Measurements from ENCODE around the gene VSTM2B. TPM values are rescaled to one million over a fixed set of nuclear protein-coding genes. Genes with fewer than 3 reads are reported as not detected.

VSTM2B gene
- total RNA-seq, 1 experiment from 2014 or later = not detected

- TF ChIP-seq CTCF (conservative IDR thresholded peaks at IDR 0.05; ENCODE audit: low read depth, low read length) = no peak
- TF ChIP-seq EZH2 (IDR thresholded peaks at IDR 0.05; ENCODE audit: borderline replicate concordance, low read depth, low read length, poor library complexity, severe bottlenecking) = no peak
- H3K9me3 ChIP-seq (ENCODE audit: low read depth, low read length, poor library complexity, severe bottlenecking) = no peaks in the 10 kb centered on the region
- H3K4me3 ChIP-seq (ENCODE audit: low read depth, low read length, poor library complexity, severe bottlenecking) = no peak overlapping the region
- no peak overlapping the region for H3K27ac ChIP-seq (ENCODE audit: low read depth, low read length, poor library complexity, severe bottlenecking)
- no peak for DNase-seq (ENCODE audit: low spot score)
- H3K27me3 ChIP-seq (replicated peaks; ENCODE audit: insufficient read depth, low read depth, low read length, poor library complexity) = peaks cover 46% of the 10 kb centered on the region
- H3K4me1 ChIP-seq (ENCODE audit: insufficient read depth, low read length, poor library complexity, severe bottlenecking) = no peaks in the 10 kb centered on the region
- no peaks in the 10 kb centered on the region for H3K36me3 ChIP-seq (ENCODE audit: insufficient read depth, low read length, poor library complexity, severe bottlenecking)
- no TSS peak for BruUV-seq (replicated peaks)
- intact Hi-C loops (cut with micrococcal nuclease; ENCODE audit: unreplicated experiment) = no loop called here
- ChIA-PET CTCF (no interaction called here), POLR2A (ENCODE audit: low non-redundant PET) (no interaction called here)
Observed at GRCh38 chr19:29579308-29579910, 53.6 kb downstream of the VSTM2B start.

- H3K36me3 ChIP-seq (ENCODE audit: insufficient read depth, low read length, poor library complexity, severe bottlenecking) = no peaks in the 10 kb centered on the region
- ChIA-PET POLR2A (ENCODE audit: low non-redundant PET) (no interaction called here), CTCF (no interaction called here)
- peaks cover 26% of the 10 kb centered on the region for H3K27me3 ChIP-seq (replicated peaks; ENCODE audit: insufficient read depth, low read depth, low read length, poor library complexity)
- intact Hi-C loops (cut with micrococcal nuclease; ENCODE audit: unreplicated experiment) = no loop called here
- no peaks in the 10 kb centered on the region for H3K4me1 ChIP-seq (ENCODE audit: insufficient read depth, low read length, poor library complexity, severe bottlenecking)
- no peak overlapping the region for H3K27ac ChIP-seq (ENCODE audit: low read depth, low read length, poor library complexity, severe bottlenecking)
- no peak for DNase-seq (ENCODE audit: low spot score)
- TF ChIP-seq EZH2 (IDR thresholded peaks at IDR 0.05; ENCODE audit: borderline replicate concordance, low read depth, low read length, poor library complexity, severe bottlenecking) = no peak
- TF ChIP-seq CTCF (conservative IDR thresholded peaks at IDR 0.05; ENCODE audit: low read depth, low read length) = no peak
- BruUV-seq (replicated peaks) = no TSS peak
- H3K4me3 ChIP-seq (ENCODE audit: low read depth, low read length, poor library complexity, severe bottlenecking) = no peak overlapping the region
- H3K9me3 ChIP-seq (ENCODE audit: low read depth, low read length, poor library complexity, severe bottlenecking) = no peaks in the 10 kb centered on the region
Observed at GRCh38 chr19:29581398-29581797, 55.6 kb downstream of the VSTM2B start.

GRCh38 chr19:29583196-29583999, 57.6 kb downstream of the VSTM2B start:
- H3K36me3 ChIP-seq (ENCODE audit: insufficient read depth, low read length, poor library complexity, severe bottlenecking) = no peaks in the 10 kb centered on the region
- H3K4me3 ChIP-seq (ENCODE audit: low read depth, low read length, poor library complexity, severe bottlenecking) = no peak overlapping the region
- no peaks in the 10 kb centered on the region for H3K9me3 ChIP-seq (ENCODE audit: low read depth, low read length, poor library complexity, severe bottlenecking)
- DNase-seq (ENCODE audit: low spot score) = no peak
- peaks cover 6% of the 10 kb centered on the region for H3K27me3 ChIP-seq (replicated peaks; ENCODE audit: insufficient read depth, low read depth, low read length, poor library complexity)
- H3K4me1 ChIP-seq (ENCODE audit: insufficient read depth, low read length, poor library complexity, severe bottlenecking) = no peaks in the 10 kb centered on the region
- CTCF ChIA-PET = no interaction called here
- TF ChIP-seq EZH2 (IDR thresholded peaks at IDR 0.05; ENCODE audit: borderline replicate concordance, low read depth, low read length, poor library complexity, severe bottlenecking) = no peak
- TF ChIP-seq CTCF (conservative IDR thresholded peaks at IDR 0.05; ENCODE audit: low read depth, low read length) = no peak
- BruUV-seq (replicated peaks) = no TSS peak
- no peak overlapping the region for H3K27ac ChIP-seq (ENCODE audit: low read depth, low read length, poor library complexity, severe bottlenecking)
- POLR2A ChIA-PET (ENCODE audit: low non-redundant PET) = no interaction called here
- intact Hi-C loops (cut with micrococcal nuclease; ENCODE audit: unreplicated experiment) = no loop called here
